Renal pelvis (tissue), 4 donors: Measurements from ENCODE around the gene CCNT2. TPM values are rescaled to one million over a fixed set of nuclear protein-coding genes. Genes with fewer than 3 reads are reported as not detected.

ENCODE experiments used
- DNase-seq: peaks from one replicate; pipeline ENCODE4 v3.0.0-alpha.2; 2013
- polyA plus RNA-seq, 3 donors: library from polyadenylated mRNA; unstranded; fragments of 120-200 nt; gene quantifications; one replicate each; pipeline ENCODE4 v1.2.1, GENCODE V29; 2013; ENCODE audit not compliant: insufficient read length in 3 of 3

CCNT2 gene
- polyA plus RNA-seq, 3 donors = 48.1 to 69.4 (median 68.3) TPM

DNA sequence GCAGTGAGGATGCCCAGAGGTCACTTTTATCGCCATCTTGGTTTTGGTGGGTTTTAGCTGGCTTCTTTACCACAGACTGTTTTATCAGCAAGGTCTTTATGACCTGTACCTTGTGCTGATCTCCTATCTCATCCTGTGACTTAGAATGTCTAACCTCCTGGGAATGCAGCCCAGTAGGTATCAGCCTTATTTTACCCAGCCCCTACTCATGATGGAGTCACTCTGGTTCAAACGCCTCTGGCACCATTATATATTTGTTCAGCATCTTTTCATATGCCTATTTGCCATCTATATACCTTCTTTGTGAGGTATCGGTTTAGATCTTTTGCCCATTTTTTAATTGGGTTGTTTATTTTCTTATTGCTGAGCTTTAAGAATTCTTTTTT lies 7.2 kb upstream of the CCNT2 start:
- DNase-seq = no peak

- DNase-seq = no peak
Measured at GRCh38 chr2:134912361-134912760, 6.3 kb upstream of the CCNT2 start.

- DNase-seq = no peak
Measured at GRCh38 chr2:134917360-134917865, 1.2 kb upstream of the CCNT2 start.

GRCh38 chr2:134917888-134918525 lies 615 bp upstream of the CCNT2 start:
- peak; percentile 91 for DNase-seq

DNA sequence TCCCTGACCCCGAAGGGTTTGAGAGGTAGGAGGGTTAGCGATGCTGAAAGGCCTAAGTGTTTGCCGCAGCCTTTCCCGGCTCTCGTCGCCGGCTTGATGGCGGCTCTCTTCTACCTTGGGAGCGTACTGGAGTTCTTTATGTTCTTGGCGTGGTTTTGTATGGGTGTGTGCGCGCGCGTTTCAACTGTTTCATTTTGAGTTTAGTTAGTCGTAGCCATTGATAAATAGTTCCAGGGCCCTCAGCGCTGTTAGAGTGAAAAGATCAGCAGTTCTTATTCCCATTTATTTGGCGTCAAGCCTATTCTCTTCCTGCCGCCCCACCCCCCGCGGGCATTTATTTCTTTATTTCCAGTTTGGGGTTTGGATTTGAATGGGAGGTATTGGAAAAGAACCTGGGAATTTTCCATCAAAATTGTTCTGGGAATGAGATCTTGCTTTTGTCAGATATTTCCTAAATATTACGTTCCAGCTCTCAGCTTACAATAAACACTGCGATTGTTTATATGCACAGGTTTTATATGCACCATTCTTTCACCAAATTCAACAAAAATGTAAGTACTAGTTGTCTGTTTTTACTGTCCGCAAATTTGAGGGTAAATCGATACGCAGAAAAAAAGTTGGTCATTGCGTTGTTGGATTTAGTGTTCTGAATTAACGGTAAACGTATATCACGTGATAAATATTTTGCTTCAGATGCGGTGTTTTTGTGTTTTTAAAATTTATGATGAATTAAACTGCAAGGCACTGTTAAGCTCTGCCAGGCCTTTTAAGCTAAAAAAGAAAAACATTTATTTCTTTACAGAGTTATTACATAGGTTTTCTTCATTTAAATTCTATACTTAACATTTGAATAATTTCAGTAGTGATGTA lies 954 bp downstream of the CCNT2 start:
- DNase-seq = peak; percentile 51

DNA sequence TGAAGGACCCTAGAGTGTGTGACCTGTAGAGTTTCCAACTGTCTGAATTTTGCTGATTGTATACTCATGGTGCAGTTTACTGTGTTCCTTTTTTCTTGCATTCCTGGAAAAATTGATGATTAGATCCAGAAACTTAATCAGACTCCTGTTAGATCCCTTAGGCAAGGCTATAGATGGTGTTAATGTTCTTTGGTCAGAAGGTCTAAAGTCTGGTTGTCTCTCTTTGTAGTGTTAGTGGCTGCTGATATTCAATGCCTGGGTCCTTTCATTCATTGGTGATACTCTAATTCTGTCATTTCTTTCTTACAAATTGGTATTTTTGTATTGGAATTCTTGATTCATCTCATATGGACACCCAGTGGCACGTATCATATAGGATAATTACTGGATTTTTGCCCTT lies 6.3 kb downstream of the CCNT2 start:
- DNase-seq = no peak

- DNase-seq = no peak
Measured at GRCh38 chr2:134926231-134926931, 7.8 kb downstream of the CCNT2 start.

DNA sequence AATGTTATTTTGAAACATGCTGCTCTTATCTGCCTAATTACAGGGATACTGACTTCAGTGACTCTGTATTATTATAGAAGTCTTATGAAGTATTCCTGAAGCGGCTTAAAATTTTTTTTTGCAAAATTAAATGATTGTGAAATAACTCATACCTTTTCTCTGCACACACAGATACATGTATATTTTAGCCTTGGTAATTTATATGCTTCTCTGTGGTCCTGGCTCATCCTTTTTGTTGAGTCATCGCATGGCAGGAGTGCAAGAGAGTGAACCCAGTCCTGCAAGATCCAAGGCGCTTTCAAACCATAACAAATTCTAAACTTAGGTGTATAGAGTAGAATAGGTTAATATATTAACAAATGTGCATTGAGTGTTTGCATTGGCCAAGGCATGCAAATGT lies 8.6 kb downstream of the CCNT2 start:
- DNase-seq = no peak

- no peak for DNase-seq
Measured at GRCh38 chr2:134932864-134933526, 14.4 kb downstream of the CCNT2 start.

DNA sequence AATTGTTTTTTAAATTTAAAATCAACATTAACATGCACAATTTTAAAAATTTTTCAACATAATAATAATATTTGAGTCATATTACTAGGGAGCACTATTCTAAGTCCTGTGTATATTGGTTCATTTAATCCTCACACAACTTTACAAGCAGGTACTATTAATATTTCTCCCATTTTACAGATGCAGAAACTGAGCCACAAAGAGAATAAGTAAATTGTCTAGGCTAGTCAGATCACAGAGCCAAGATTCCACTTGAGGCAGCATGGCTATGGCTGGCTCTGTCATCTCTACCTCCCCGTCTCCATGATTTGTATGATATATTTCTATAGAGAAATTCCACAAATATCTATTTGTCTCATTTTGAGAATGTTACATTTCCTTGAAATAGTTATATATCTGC lies 15.1 kb downstream of the CCNT2 start:
- no peak for DNase-seq

DNA sequence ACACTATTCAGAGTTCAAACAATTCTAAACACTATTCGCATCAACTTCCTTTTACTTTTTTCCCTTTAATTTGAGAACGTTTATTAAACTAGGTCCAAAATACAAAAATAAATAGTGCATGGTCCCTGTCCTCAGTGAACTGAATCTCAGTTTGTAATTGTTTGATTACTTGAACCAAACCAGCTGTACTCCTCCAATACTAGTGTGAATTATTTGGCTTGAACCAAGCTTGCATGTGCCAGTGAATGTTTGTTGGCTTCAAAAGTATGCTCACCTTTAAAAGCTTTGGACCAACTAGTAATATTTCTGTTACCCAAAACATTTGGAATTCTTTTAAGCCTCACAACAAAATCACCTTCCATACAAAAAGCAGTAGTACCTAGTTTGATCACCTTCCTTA lies 15.5 kb downstream of the CCNT2 start:
- no peak for DNase-seq

- no peak for DNase-seq
Measured at GRCh38 chr2:134934641-134935040, 16.0 kb downstream of the CCNT2 start.

DNA sequence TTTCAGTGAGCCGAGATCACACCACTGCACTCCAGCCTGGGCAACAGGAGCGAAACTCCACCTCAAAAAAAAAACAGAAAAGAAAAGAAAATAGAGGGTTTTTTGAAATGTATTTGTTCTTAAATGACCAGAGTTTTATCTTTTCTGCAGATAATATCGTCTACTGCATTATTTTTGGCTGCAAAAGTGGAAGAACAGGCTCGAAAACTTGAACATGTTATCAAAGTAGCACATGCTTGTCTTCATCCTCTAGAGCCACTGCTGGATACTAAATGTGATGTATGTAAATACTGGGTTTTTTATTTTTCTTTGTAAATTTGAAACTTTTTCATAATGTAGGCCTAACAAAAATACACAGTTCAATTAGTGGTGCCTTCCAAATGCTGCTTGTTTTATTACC lies 18.1 kb downstream of the CCNT2 start:
- no peak for DNase-seq

GRCh38 chr2:134943540-134943939 lies 24.9 kb downstream of the CCNT2 start:
- no peak for DNase-seq

DNA sequence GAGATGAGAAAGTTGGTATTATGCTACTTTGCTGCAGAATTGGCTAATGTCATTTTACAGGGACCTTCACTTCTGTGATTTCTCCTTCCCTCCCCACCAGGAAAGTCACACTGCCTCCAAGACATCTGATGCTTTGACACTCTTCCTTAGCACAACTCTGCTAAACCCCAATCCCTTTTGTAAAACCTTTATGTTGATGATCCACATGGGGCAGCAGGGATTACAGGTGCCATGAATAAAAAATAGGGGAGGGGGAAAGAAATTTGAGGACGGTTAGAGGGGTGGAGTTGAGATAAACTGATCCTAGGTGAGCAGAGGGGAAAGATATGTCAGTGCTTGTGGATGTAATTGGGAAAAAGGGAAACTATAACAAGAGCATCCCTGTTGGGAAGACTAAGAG lies 26.4 kb downstream of the CCNT2 start:
- no peak for DNase-seq

DNA sequence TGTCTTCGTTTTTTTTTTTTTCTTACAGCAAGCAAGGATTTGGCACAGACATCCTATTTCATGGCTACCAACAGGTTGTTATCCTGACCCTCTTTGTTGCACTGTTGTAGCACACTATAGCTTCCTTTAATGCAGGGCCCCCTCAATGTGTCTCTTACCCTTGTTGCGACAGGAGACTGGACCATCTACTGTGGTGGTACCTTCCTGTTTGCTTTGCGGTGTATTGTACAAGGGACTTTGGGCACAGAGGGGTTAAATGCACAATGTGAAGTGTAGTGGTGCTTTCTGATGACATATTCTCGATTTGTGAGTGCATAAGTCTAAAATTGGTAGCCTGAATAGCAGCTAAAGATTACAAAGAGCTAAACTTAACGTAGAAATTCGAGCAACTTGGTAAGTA lies 27.5 kb downstream of the CCNT2 start:
- DNase-seq = no peak

DNA sequence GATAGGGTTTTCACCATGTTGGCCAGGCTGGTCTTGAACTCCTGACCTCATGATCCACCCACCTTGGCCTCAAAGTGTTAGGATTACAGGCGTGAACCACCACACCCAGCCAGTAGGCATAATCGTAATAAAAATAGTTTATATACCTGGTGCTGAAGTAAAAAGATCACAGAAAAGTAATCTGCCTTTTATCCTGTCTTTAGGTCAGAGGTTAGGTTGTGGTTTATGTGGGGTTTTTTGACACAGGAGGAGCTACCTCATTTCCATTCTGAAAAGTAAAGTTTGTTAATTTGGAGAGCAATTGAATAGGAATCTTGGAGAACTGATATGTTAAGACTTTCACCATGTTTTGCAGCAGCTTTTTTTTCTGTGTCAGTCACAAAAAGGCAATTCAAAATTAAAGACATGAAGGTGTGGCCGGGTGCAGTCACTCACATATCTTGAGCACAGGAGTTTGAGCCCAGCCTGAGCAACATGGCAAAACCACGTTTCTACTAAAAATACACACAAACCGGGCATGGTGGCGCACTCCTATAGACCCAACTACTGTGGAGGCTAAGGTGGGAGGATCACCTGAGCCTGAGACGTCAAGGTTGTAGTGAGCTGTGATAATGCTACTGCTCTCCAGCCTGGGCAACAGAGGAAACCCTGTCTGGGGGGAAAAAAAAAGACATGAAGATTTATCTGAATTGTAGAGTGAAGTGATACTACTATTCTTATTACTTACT lies 31.5 kb downstream of the CCNT2 start:
- DNase-seq = no peak

DNA sequence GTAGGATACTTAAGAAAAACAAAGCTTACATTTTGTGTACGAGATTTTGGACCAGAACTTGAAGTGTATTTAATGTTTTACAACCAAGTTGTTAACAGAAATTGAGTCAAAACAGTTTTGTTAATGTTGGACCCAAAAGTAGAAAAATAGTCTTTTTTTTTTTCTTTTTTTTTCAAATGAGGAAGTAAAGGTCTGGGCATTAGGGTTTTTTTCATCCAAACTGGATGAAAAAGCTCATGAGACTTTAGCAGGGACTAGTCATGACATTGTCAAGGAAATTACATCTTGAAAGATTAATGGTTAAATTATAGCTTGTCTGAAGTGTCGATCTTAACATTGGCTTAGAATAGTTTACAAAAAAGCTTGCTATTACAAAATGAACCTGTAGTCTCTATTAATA lies 32.3 kb downstream of the CCNT2 start:
- no peak for DNase-seq

DNA sequence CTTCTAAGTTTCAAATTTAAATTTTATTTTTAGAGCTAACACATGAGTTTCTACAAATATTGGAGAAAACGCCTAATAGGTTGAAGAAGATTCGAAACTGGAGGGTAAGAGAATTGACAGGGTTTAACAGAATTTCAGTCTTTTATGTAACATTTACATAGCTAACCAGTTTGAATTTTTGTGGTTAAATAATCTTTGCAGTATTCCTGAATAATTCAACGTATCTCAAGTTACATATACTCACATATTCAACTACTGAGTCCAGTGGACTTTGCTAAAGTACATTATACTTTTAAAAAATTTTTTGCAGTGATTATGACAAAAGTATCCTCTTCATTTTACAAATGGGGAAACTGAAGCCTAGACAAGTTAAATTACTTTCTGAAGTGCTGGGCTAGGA lies 34.0 kb downstream of the CCNT2 start:
- no peak for DNase-seq

GRCh38 chr2:134954065-134954464 lies 35.4 kb downstream of the CCNT2 start:
- DNase-seq = no peak

DNA sequence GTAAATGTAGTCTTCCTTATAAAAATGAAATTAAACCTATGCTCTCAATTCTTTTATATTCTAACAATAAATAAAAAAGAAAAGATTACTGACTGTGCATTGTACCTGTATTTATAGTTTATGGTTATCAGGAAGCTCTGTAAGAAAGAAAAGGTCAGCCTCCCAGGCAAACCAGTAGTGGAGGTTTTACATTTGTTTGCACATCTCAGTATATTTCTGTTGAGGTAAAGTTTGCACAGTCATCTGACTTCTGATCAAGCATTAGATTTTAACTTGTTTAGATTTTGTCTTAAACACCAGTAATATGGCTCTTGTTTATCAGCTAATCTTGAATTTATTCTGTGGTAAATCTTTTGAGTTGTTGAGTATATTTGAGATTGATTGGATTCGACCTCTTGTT lies 37.1 kb downstream of the CCNT2 start:
- no peak for DNase-seq

DNA sequence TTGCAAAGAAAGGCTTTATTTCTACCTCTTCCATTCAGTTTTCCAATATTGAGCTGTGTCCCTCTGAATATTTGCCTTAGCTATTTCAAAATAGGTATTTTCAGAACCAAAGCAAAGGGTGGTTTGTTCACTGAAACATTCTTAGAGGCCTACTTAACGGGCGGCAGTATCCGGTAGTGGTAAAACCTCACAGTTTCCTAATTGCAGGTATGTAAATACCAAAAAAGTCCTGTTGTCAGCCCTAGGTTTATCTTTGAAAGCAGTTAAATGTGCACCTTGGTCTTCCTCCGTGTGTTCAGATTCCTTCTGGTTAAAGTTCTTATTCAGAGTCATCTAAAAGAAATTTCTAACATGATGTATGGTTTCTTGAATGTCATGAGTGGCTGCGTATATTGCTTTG lies 38.9 kb downstream of the CCNT2 start:
- DNase-seq = no peak
